K562 (cell line): ENCODE results near the gene CLDN11. TPM values are rescaled to one million over a fixed set of nuclear protein-coding genes. Genes with fewer than 3 reads are reported as not detected.

Experiments used
- ATAC-seq: fragments of 200-7000 bp; cut with Tn5 transposase; 3 replicates; pipeline ENCODE4 v1.9.1; 2020; ENCODE audit warnings: moderate library complexity
- Bru-seq: library from RNA; stranded (reverse); fragments of 400-500 nt; gene quantifications from one replicate; lab custom pipeline; 2021; lab: Mats Ljungman, UMichigan
- BruChase-seq, 2 experiments: library from RNA; stranded (reverse); fragments of 400-500 nt; gene quantifications; one replicate each; lab custom pipeline; 2021; lab: Mats Ljungman, UMichigan
- BruUV-seq: library from RNA; stranded (reverse); fragments of 400-500 nt; replicated peaks from 2 replicates; lab custom pipeline; 2021; lab: Mats Ljungman, UMichigan
- CTCF ChIA-PET: fragments of 300-600 bp; formaldehyde crosslinking; extraction: SDS; loops from one replicate; lab custom pipeline; 2021; ENCODE audit warnings: low intra/inter-chr PET ratio; lab: Yijun Ruan, JAX
- POLR2A ChIA-PET: fragments of 300-600, 350-650 bp; sonication (Branson Sonifier 250); formaldehyde crosslinking; extraction: SDS; loops from one replicate; lab custom pipeline; 2021; ENCODE audit warnings: antibody characterized with exemption, inconsistent platforms; lab: Yijun Ruan, JAX
- DNase-seq, 4 experiments: peaks; one replicate each; pipeline versions ENCODE4 v3.0.0 to v3.0.0-alpha.2; 2011 to 2018; ENCODE audit warnings: low spot score in 3 of 4, mixed read lengths in 3 of 4; ENCODE audit errors: extremely low read depth in 1 of 4
- FAIRE-seq: peaks from 2 replicates; lab custom pipeline; 2011; peaks lifted over from hg19 to GRCh38; lab: Jason Lieb, UNC
- H2AFZ ChIP-seq: 2 replicates; pipeline ENCODE4 v1.6.0; 2011; ENCODE audit warnings: low read depth, low read length, control low read depth, inconsistent platforms
- H3K27ac ChIP-seq: fragments of 200-600 bp; 3 replicates; pipeline ENCODE4 v1.8.0; 2011; ENCODE audit warnings: low read depth, mild to moderate bottlenecking, control low read depth, inconsistent platforms, low read length, moderate library complexity, mixed read lengths; ENCODE audit errors: extremely low read depth
- H3K27me3 ChIP-seq, 2 experiments: fragments of 300-600 bp in 1 of 2; 2 replicates in 1 of 2; 3 replicates in 1 of 2; pipeline versions ENCODE4 v1.6.0 to v1.8.0; 2011; ENCODE audit warnings: inconsistent platforms in 2 of 2, low read length in 2 of 2, mild to moderate bottlenecking in 1 of 2, mixed read lengths in 1 of 2, moderate library complexity in 1 of 2; ENCODE audit not compliant: control insufficient read depth in 2 of 2, insufficient read depth in 2 of 2
- H3K36me3 ChIP-seq: fragments of 300-600 bp; 3 replicates; pipeline ENCODE4 v1.8.0; 2011; ENCODE audit warnings: mild to moderate bottlenecking, low read length, inconsistent platforms; ENCODE audit not compliant: control insufficient read depth, insufficient read depth
- H3K4me1 ChIP-seq, 2 experiments: fragments of 200-600 bp in 1 of 2; replicated peaks in 1 of 2; 2 replicates in 1 of 2; 3 replicates in 1 of 2; pipeline versions ENCODE4 v1.5.1 to v1.8.0; 2011; ENCODE audit warnings: inconsistent platforms in 2 of 2, low read length in 2 of 2, mild to moderate bottlenecking in 1 of 2, mixed read lengths in 1 of 2, moderate library complexity in 1 of 2; ENCODE audit not compliant: control insufficient read depth in 2 of 2, insufficient read depth in 2 of 2
- H3K4me2 ChIP-seq: 2 replicates; pipeline ENCODE4 v1.6.1; 2011; ENCODE audit warnings: low read length, control low read depth, inconsistent platforms, mixed read lengths; ENCODE audit not compliant: insufficient read depth
- H3K4me3 ChIP-seq: fragments of 200-600 bp; sonication (generic), shearing (Covaris generic); 2 replicates; pipeline ENCODE4 v1.5.1; 2016; ENCODE audit warnings: control low read depth, inconsistent platforms
- H3K79me2 ChIP-seq: fragments of 200-600 bp; 3 replicates; pipeline ENCODE4 v1.8.0; 2011; ENCODE audit warnings: low read length, inconsistent platforms; ENCODE audit not compliant: control insufficient read depth, insufficient read depth
- H3K9ac ChIP-seq, 2 experiments: 2 replicates each; pipeline versions ENCODE4 v1.6.0 to v1.6.1; 2011; ENCODE audit warnings: low read depth in 2 of 2, low read length in 2 of 2, control low read depth in 1 of 2, inconsistent platforms in 1 of 2, mild to moderate bottlenecking in 1 of 2, mixed read lengths in 1 of 2; ENCODE audit not compliant: insufficient read depth in 1 of 2
- H3K9me1 ChIP-seq: one replicate; pipeline ENCODE4 v1.6.0; 2011; ENCODE audit warnings: inconsistent platforms, mild to moderate bottlenecking, low read length, moderate library complexity; ENCODE audit not compliant: control insufficient read depth, insufficient read depth
- H3K9me3 ChIP-seq: replicated peaks from 2 replicates; pipeline ENCODE4 v1.5.1; 2011; ENCODE audit warnings: low read depth, low read length, inconsistent platforms; ENCODE audit not compliant: control insufficient read depth, insufficient read depth
- H4K20me1 ChIP-seq: replicated peaks from 2 replicates; pipeline ENCODE4 v1.6.1; 2011; ENCODE audit warnings: low read length, inconsistent platforms, mixed read lengths; ENCODE audit not compliant: control insufficient read depth, insufficient read depth
- ARNT ChIP-seq, 2 experiments: fragments of 450-650 bp; IDR thresholded peaks; 2 replicates each; pipeline ENCODE4 v1.6.1; 2016; ENCODE audit warnings: mild to moderate bottlenecking in 1 of 2
- CCAR2 ChIP-seq: fragments of 200-400 bp; formaldehyde crosslinking; IDR thresholded peaks from 2 replicates; pipeline ENCODE4 v1.6.1; 2017; ENCODE audit warnings: mild to moderate bottlenecking, low read depth, low read length
- CREB1 ChIP-seq, 2 experiments: sonication (generic) in 1 of 2; formaldehyde crosslinking in 1 of 2; IDR thresholded peaks; 2 replicates each; pipeline versions ENCODE4 v1.6.1 to v1.8.0; 2012 to 2022; ENCODE audit warnings: inconsistent platforms in 1 of 2, mild to moderate bottlenecking in 1 of 2, missing genetic modification reagents in 1 of 2, moderate library complexity in 1 of 2
- CSDE1 ChIP-seq, 2 experiments: fragments of 450-650 bp; IDR thresholded peaks; 2 replicates each; pipeline ENCODE4 v1.6.1; 2016; ENCODE audit warnings: mild to moderate bottlenecking in 1 of 2
- E4F1 ChIP-seq: fragments of 250-450 bp; sonication (Bioruptor Pico); IDR thresholded peaks from 2 replicates; pipeline ENCODE4 v1.5.0; 2021; ENCODE audit warnings: mild to moderate bottlenecking, borderline replicate concordance
- ID3 ChIP-seq, 2 experiments: fragments of 250-450 bp in 1 of 2; fragments of 450-650 bp in 1 of 2; sonication (Bioruptor Pico) in 1 of 2; IDR thresholded peaks; 2 replicates each; pipeline versions ENCODE4 v1.6.1 to v1.8.0; 2016 to 2021; ENCODE audit warnings: mild to moderate bottlenecking in 2 of 2, moderate library complexity in 2 of 2, missing compliant biosample characterization in 1 of 2, missing genetic modification characterization in 1 of 2
- PURB ChIP-seq: sonication (generic); formaldehyde crosslinking; IDR thresholded peaks from 2 replicates; pipeline ENCODE4 v1.9.0; 2021; ENCODE audit warnings: low read depth, mild to moderate bottlenecking, missing genetic modification reagents
- WGBS: fragments of 100-300 bp; shearing (Covaris generic); methylation state at CpG from one replicate; pipeline ENCODE4 v1.1.6; 2016; ENCODE audit warnings: low coverage, mixed read lengths; ENCODE audit not compliant: insufficient coverage; ENCODE audit errors: missing lambda C conversion rate; 5-methylcytosine and 5-hydroxymethylcytosine counted together
- in situ Hi-C: fragments of 300-500 bp; cut with MboI; formaldehyde crosslinking; loops from 4 replicates; pipeline ENCODE4 v1.15.0; 2018; ENCODE audit warnings: inconsistent platforms, mixed read lengths
- intact Hi-C: fragments of 100-400 bp; cut with micrococcal nuclease; formaldehyde crosslinking; loops from 2 replicates; pipeline ENCODE4 v1.14.2; 2022
- long read RNA-seq, 3 experiments: library from polyadenylated mRNA in 2 of 3; library from RNA in 1 of 3; unstranded in 2 of 3; stranded (forward) in 1 of 3; transcript quantifications; one replicate each; pipeline ENCODE4 v2.0.0, GENCODE V29; 2019 to 2022
- polyA minus RNA-seq, 3 experiments: library from RNA; depleted of rRNA, polyadenylated mRNA; stranded (reverse); fragments of >200 nt; gene quantifications; 2 replicates each; pipeline ENCODE4 v1.2.3, GENCODE V29; 2011
- polyA plus RNA-seq, 8 experiments: library from polyadenylated mRNA; depleted of rRNA in 4 of 8; stranded (reverse) in 5 of 8; unstranded in 3 of 8; fragments of >200 nt; fragmentation: Nextera tagmentation in 2 of 8; fragmentation: Illumina TruSeq in 1 of 8; extraction: Ambion mirVana in 2 of 8; extraction: Trizol in 1 of 8; gene quantifications; 2 replicates each; pipeline versions ENCODE4 v1.2.1 to v1.2.3, GENCODE V29; 2011 to 2014; ENCODE audit warnings: inconsistent platforms in 1 of 8, missing spikeins in 1 of 8
- total RNA-seq, 7 experiments: library from RNA; depleted of rRNA in 6 of 7; stranded (reverse); fragments of >200 nt in 6 of 7; fragmentation: Illumina TruSeq in 2 of 7; extraction: Trizol in 2 of 7; gene quantifications; 2 replicates each; pipeline versions ENCODE4 v1.2.1 to v1.2.3, GENCODE V29; 2011 to 2021; ENCODE audit warnings: low replicate concordance in 1 of 7

The CLDN11 gene
- 0.25 and 0.30 TPM in 2 replicates for total RNA-seq (2011; cell fraction: chromatin; rRNA removed; ENCODE audit: low replicate concordance)
- total RNA-seq (2011; cell fraction: nucleolus; rRNA removed), result 0.67 and 0.79 TPM in 2 replicates
- total RNA-seq (2011; cell fraction: nucleoplasm; rRNA removed), result 0.76 and 0.95 TPM in 2 replicates
- total RNA-seq (2014; rRNA removed), result 0.37 and 0.41 TPM in 2 replicates
- 0.16 and 0.18 TPM in 2 replicates for total RNA-seq (2014; rRNA removed; fragmentation: Illumina TruSeq; extraction: Trizol)
- total RNA-seq (2015; rRNA removed; fragmentation: Illumina TruSeq; extraction: Trizol), result 0.26 and 0.33 TPM in 2 replicates
- total RNA-seq (2021), result 0.24 and 0.42 TPM in 2 replicates
- polyA plus RNA-seq (2011; rRNA removed), result not detected in 2 replicates
- 0.22 TPM in 1 of 2 replicates, not detected in the other for polyA plus RNA-seq (2011; cell fraction: cytosol; rRNA removed)
- polyA plus RNA-seq (2011; cell fraction: nucleus; rRNA removed), result not detected in 2 replicates
- polyA plus RNA-seq (2012), result 0.17 and 0.42 TPM in 2 replicates
- 0.17 and 0.18 TPM in 2 replicates for polyA plus RNA-seq (2014; fragmentation: Illumina TruSeq; extraction: Trizol)
- under 1 TPM; 0.14 to 0.15 TPM for polyA plus RNA-seq (2014; fragmentation: Nextera tagmentation; extraction: Ambion mirVana)
- polyA plus RNA-seq (2014; rRNA removed), result 0.05 and 0.16 TPM in 2 replicates
- polyA minus RNA-seq (2011; rRNA and poly(A)+ RNA removed), result 0.32 TPM in 1 of 2 replicates, not detected in the other
- polyA minus RNA-seq (2011; cell fraction: cytosol; rRNA and poly(A)+ RNA removed), result 0.57 TPM in 1 of 2 replicates, not detected in the other
- polyA minus RNA-seq (2011; cell fraction: nucleus; rRNA and poly(A)+ RNA removed), result not detected in 2 replicates
- Bru-seq, nascent RNA, result percentile 24 among the genes with signal in this experiment
- percentile 45 among the genes with signal in this experiment for BruChase-seq, experiment 1, labeled RNA remaining after a 2-hour chase
- percentile 50 among the genes with signal in this experiment for BruChase-seq, experiment 2, labeled RNA remaining after a 6-hour chase
- long read RNA-seq, experiment 1, result 0 reads
- long read RNA-seq, experiment 2, result 0 reads
- long read RNA-seq, experiment 3, result 0 reads

- H3K9me1 ChIP-seq, result no peaks in the 10 kb centered on the region
- H3K27me3 ChIP-seq, result no peaks in the 10 kb centered on the region
- 0 out of 4 replicates have a peak within 1 kb of the TSS, but pooled peaks of 1 of the 2 experiments have one; percentile 59 for H3K9ac ChIP-seq
- intact Hi-C loops, result no loop called here
- H3K4me3 ChIP-seq, result no peak within 1 kb of the TSS
- BruUV-seq, result no TSS peak
- peaks cover 0 to 12% of the 10 kb centered on the region in 2 experiments; a peak in 2 of 5 replicates for H3K4me1 ChIP-seq
- POLR2A ChIA-PET, result no interaction called here
- FAIRE-seq (no peak), ATAC-seq (peak; percentile 26; the same call in 1 of the 3 replicates), DNase-seq (peak in 3 of 4 experiments; percentile 36 to 49 (median 46))
- H2AFZ ChIP-seq, result peak within 1 kb of the TSS; percentile 40; the same call in 1 of the 2 replicates
- H3K4me2 ChIP-seq, result no peak within 1 kb of the TSS
- CTCF ChIA-PET, result no interaction called here
- no peaks in the 10 kb centered on the region for H3K36me3 ChIP-seq
- H3K79me2 ChIP-seq, result no peaks in the 10 kb centered on the region
- H3K9me3 ChIP-seq, result no peaks in the 10 kb centered on the region
- in situ Hi-C loops, result no loop called here
- H4K20me1 ChIP-seq, result no peaks in the 10 kb centered on the region
- WGBS, result 75% methylated on average over 56 of the region's 79 CpGs
- no peak within 1 kb of the TSS for H3K27ac ChIP-seq
- TF ChIP-seq CREB1 (IDR thresholded peaks at IDR 0.05) (no peak), CREB1 (CRISPR knock-in tag; IDR thresholded peaks at IDR 0.05) (no peak), ID3 (CRISPR knock-in tag; IDR thresholded peaks at IDR 0.05) (no peak), ID3 (tag; IDR thresholded peaks at IDR 0.05) (no peak), CSDE1 (IDR thresholded peaks at IDR 0.05) (no peak), PURB (CRISPR knock-in tag) (no peak), CCAR2 (no peak), E4F1 (no peak), ARNT (IDR thresholded peaks at IDR 0.05) (no peak)
These were observed at the start of gene CLDN11 for GRCh38 chr3:170418422-170419398. Gene CLDN11, plus strand, starts transcription at chr3:170418868. Its CDS starts 199 bp downstream, at chr3:170419067.
